ENCODE measurements around the gene KIF26B. TPM values are rescaled to one million over a fixed set of nuclear protein-coding genes. Genes with fewer than 3 reads are reported as not detected.

The KIF26B gene
- total and polyA plus RNA-seq, 2 of the 4 experiments (the other 2 are of a cell fraction), result 0.53 to 0.54 TPM

DNA sequence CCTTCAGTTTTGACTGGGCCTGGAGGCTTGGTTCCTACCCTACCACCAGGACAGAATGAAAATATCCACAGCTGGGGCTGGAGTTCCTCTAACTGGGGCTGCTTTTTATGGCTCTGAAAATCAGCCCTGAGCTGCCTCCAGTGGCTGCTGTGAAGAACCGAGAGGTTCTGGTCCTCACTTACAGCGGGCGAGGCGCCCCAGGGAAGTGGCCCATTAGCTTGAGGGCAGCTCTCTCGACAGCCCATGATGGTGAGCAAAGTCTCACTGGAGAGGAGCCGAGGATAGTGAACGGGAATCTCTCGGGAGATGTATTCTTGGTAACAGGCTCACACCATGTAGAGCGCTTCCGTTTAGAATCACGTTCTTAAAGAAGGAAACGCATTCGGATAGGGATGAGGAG, 459.7 kb downstream of the KIF26B start:
- Histone ChIP-seq H3K9me3 (ENCODE audit: control insufficient read depth, insufficient read depth, low read length) (no peaks in the 10 kb centered on the region), H4K5ac (ENCODE audit: low read depth, low read length) (no peak overlapping the region), H4K8ac (ENCODE audit: low read depth in 2 of 2, low read length in 2 of 2) (no peak overlapping the region), H3K9ac (ENCODE audit: low read depth, low read length) (no peak overlapping the region), H2BK5ac (ENCODE audit: low read depth, low read length, poor library complexity, severe bottlenecking) (no peak overlapping the region), H3K27me3 (ENCODE audit: control insufficient read depth, insufficient read depth, low read length) (no peaks in the 10 kb centered on the region), H2AFZ (replicated peaks; ENCODE audit: low read length, poor library complexity) (no peak overlapping the region), H3K27ac (ENCODE audit: insufficient read depth, low read length) (no peak overlapping the region), H2BK15ac (ENCODE audit: low read depth, low read length) (no peak overlapping the region), H3K36me3 (ENCODE audit: control insufficient read depth, insufficient read depth, low read length) (peaks cover 8% of the 10 kb centered on the region; the same call in 1 of the 2 replicates), H2AK5ac (ENCODE audit: low read depth, low read length) (no peak overlapping the region), H2BK120ac (ENCODE audit: low read depth, low read length) (no peak overlapping the region), H3K4ac (ENCODE audit: low read depth, low read length) (no peak overlapping the region), H3K56ac (ENCODE audit: extremely low read depth, insufficient read depth, low read length) (no peak overlapping the region), H2BK20ac (ENCODE audit: low read depth, low read length) (no peak overlapping the region), H3K79me1 (ENCODE audit: low read depth in 1 of 2, low read length in 2 of 2) (no peaks in the 10 kb centered on the region), H3K4me1 (ENCODE audit: control insufficient read depth, insufficient read depth, low read length) (peaks cover 7% of the 10 kb centered on the region; the same call in 1 of the 2 replicates), H2AK9ac (replicated peaks; ENCODE audit: low read depth, low read length, poor library complexity) (no peak overlapping the region), H3K4me3 (ENCODE audit: insufficient read depth, low read depth, low read length) (no peak overlapping the region), H3K18ac (ENCODE audit: low read depth, low read length) (no peak overlapping the region), H3K4me2 (ENCODE audit: low read depth, low read length) (no peak overlapping the region), H4K91ac (ENCODE audit: insufficient read depth, low read depth, low read length) (no peak overlapping the region), H3K9me1 (ENCODE audit: insufficient read depth, low read length) (no peaks in the 10 kb centered on the region), H3K14ac (replicated peaks; ENCODE audit: low read depth, low read length) (no peak overlapping the region), H3K23ac (ENCODE audit: low read depth, low read length) (no peak overlapping the region), H4K20me1 (ENCODE audit: insufficient read depth, low read length) (no peaks in the 10 kb centered on the region)
- CTCF ChIA-PET, result no interaction called here
- in situ Hi-C loops (cut with MboI; ENCODE audit: low sequenced_read_pairs), result no loop called here
- BruUV-seq (replicated peaks), result no TSS peak
- TF ChIP-seq RFX5 (IDR thresholded peaks at IDR 0.05; ENCODE audit: low read depth, low read length) (no peak), MAZ (IDR thresholded peaks at IDR 0.05; ENCODE audit: borderline replicate concordance, low read depth, low read length) (no peak), MAFK (IDR thresholded peaks at IDR 0.05; ENCODE audit: low read depth, low read length) (no peak), NFE2L2 (IDR thresholded peaks at IDR 0.05; ENCODE audit: low read depth, low read length) (no peak), SMC3 (IDR thresholded peaks at IDR 0.05; ENCODE audit: low read depth, low read length) (no peak)
- no peak for ATAC-seq (ENCODE audit: low read depth)
- POLR2A ChIA-PET (ENCODE audit: unreplicated experiment), result no interaction called here
- DNase-seq, result no peak
- dilution Hi-C loops (cut with HindIII; ENCODE audit: low sequenced_read_pairs, unreplicated experiment), result no loop called here
- intact Hi-C loops (cut with micrococcal nuclease), result no loop called here
- 95% methylated on average over 12 of the region's 13 CpGs; no CpG with 5 or more reads in 1 of the 2 experiments for WGBS, 2 experiments (ENCODE audit: extremely low coverage in 2 of 2, insufficient read length in 1 of 2)

All from IMR-90 (cell line).